ENCODE data around the gene HDC.

The HDC gene

DNA sequence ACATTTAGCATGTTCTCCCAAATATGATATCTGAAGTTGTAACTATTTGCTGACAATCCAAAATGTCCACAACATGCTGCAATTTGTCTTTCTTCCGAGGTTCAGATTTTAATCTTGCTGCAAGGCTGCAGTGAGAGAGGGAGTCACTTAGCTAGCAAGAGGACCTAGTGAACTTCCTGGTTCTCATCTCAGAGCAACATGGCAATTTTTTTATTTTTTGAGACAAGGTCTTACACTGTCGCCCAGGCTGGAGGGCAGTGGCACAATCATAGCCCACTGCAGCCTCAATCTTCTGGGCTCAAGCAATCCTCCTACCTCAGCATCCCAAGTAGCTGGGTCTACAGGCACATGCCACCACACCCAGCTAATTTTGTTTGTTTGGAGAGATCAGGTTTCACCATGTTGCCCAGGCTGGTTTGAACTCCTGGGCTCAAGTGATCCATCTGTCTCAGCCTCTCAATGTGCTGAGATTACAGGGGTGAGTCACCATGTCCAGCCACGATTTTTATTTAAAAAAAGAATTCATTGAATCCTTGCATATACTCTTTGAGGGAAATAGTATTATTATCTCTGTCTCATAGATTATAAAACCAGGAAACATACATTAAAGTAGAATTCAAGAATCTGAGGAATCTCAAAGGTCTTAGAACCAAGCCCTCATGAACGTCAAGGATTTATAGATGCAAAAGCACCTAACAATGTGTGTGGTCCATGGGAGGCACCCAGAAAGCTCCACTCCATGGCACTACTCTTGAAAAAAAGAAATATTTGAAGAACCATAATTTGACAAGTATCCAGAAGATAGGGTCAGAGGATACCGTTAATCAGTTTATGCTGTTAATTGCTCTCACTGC, 9.1 kb downstream of the HDC start:
- DNase-seq: no peak

DNA sequence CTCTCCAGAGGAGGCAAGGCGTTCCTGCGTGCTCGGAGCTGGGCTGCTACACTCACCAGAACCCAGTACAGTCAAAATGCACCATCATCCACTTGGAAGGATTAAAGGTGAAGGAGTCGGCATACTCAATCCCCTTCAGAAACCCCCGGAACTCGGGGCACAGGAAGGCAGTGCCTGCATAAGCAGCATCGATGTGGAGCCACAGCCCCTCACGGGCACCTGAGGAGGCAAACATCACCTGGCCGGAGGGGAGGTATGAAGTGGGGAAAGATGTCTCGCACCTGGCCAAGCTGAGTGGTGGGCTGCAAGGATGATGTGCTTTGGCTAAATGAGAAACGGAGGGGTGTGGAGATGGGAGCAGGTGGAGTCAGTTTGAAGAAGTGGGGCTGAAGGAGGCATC, 13.0 kb downstream of the HDC start:
- no peak for DNase-seq

DNA sequence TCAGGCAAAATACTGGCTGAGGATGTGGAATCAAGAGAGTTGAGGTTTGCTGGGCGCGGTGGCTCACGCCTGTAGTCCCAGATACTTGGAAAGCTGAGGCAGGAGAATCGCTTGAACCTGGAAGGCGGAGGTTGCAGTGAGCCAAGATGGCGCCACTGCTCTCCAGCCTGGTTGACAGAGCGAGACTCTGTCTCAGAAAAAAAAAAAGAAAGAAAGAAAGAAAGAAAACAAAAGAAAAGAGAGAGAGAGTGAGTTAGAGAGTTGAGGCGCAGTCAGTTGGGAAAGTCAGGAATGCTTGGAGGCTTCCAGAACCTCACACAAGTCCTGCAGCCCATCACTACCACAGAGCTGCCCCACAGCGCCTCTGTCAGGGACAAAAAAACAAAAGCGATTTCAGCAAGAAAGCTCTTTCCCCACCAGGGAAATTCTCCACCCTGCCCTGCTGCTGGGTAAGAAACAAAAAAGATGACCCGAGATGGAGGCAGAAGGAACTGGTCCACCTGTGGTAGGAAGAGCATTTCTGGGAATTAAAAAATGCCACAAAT, 13.8 kb downstream of the HDC start:
- no peak for DNase-seq

DNA sequence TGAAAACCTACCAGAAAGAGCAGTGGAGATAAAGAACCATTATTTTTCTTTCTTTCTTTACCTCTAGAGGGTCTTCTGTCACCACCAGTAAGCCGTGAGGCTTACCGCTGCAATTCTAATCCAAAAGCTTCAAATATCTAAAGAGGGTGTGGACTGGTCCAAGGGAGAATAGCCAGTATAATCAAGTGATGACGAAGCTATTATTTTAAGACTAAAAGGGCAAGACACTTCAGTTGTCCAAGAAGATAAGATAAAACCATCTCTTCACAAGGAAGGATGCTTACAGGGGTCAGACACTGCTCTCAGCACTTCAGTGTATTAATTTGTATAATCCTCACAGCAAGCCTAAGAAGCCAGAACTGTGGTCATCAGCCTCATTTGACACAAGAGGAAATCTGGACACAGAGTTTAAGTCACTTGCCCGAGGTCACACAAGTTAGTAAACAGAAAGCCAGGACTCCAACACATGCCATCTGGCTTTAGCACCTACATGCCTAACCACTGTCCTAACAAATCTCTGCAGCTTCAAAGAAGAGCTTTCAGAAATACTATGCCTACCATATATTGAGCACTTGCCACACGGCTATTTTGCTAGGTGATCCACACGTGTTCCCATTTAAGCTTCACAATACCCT, 14.6 kb downstream of the HDC start:
- no peak for DNase-seq

DNA sequence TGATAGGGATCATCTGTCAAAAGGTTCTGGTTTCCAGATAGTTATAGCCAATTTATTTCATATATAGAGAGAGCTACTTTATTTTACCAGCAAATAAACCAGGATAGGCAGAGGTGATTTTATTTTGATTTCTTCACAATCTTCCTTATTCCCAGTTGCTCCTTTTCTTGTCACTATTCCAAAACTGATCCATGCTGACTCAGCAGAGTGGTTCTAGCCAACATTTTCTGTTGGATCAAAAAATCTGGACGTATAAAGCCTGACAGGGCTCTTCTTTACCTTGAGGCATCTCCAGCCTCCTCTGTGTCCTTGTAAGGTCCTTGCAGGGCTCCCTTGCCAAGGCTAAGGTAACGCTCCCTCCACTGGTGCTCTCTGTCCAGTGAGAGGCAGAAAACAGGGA, 15.8 kb downstream of the HDC start:
- DNase-seq: no peak

GRCh38 chr15:50248994-50249582, 16.4 kb downstream of the HDC start:
- no peak for DNase-seq

DNA sequence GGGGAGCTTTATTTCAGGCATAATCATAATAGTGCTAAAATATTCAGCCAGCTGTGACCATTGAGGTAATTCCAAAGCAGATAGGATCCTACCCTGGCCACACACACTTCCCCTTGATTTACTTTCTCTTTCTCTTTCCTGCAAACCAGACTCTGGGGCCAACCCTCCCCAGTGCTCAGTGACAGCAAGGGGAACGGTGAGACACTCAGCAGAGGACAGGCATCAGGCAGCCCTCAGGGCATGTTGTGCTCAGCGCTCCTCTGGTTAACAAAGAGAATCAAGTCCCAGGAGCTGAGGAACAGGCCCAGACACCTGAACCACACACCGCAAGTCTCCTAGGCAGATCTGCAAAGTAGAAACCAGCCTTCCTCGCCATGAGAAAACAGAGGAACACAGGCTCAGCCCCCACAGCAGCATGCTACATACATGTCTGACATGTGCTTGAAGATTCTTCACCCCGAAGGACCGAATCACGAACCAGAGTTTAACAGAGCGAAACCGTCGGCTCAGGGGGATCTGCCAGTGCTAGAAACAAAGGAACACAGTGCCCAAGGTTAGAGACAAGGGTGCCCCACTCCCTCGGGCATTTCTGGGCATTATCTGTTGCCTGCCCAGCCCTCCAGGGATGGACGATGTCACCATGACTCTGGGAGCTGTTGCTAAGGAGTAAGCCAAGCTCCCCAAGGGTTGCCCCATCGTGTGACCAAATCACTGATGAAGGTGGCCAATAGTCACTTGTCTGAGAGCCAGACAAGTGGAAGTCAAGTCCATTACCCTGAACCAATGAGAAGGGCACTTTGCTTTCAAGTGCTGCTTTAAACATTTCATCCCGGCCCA, 17.5 kb downstream of the HDC start:
- no peak for DNase-seq

- DNase-seq: no peak
These were observed 18.9 kb downstream of the HDC start for GRCh38 chr15:50246631-50247030.

GRCh38 chr15:50244959-50245624, 20.4 kb downstream of the HDC start:
- no peak for DNase-seq

DNA sequence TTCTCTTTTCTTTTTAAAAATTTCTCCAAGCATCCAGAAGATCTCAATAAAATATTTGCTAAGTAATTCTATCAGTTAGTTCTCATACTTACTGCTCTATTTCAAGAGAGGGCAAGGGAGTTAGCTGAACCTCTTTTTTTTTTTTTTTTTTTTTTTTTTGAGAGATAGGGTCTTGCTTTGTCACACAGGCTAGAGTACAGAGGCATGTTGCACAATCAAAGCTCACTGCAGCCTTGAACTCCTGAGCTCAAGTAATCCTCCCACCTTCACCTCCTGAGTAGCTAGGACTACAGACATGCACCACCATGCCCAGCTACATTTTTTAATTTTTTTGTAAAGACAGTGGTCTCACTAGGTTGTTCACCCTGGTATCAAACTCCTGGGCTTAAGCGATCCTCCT, 21.4 kb downstream of the HDC start:
- no peak for DNase-seq

- no peak for DNase-seq
These were observed 23.7 kb downstream of the HDC start for GRCh38 chr15:50241684-50242450.

DNA sequence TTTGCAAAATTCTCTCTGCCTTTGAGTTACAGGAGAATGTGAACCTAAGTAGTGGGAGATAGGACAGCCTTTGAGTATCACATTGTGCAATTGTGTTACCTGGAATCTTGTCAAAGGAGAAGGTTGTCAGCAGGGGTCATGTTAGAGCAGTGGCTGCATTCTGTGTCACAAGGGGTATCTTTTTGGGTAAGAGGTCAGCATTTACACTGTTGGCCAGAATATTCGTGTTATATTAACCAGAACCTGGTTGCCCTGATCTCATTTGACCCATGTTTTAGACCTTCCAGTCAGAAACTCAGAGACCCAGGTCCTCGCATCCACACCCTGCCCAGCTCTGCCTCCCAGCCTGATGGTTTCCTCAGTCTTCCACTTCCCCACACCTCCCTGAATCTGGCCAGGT, 27.3 kb downstream of the HDC start:
- DNase-seq: no peak

DNA sequence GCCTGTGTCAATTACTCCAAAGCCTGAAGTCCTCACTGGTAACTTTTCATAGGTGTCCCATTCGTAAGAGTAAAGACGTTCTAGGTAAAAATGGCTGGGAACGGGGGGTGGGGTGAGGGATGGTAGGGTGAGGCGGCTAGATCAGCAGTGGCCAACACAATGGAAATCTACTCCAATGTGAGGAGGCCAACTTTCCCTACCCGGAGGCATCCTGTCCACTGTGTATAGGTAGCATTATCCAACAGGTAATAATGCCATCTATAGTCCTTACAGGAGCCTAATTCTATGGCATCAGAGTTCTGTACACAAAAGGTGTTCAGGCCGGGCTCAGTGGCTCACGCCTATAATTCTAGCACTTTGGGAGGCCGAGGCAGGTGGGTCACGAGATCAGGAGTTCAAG, 29.1 kb downstream of the HDC start:
- DNase-seq: no peak

- DNase-seq: no peak
These were observed 29.7 kb downstream of the HDC start for GRCh38 chr15:50235794-50236193.

GRCh38 chr15:50234764-50235163, 30.8 kb downstream of the HDC start:
- DNase-seq: no peak

GRCh38 chr15:50233192-50233736, 32.3 kb downstream of the HDC start:
- DNase-seq: no peak

- DNase-seq: no peak
These were observed 32.7 kb downstream of the HDC start for GRCh38 chr15:50232791-50233190.

DNA sequence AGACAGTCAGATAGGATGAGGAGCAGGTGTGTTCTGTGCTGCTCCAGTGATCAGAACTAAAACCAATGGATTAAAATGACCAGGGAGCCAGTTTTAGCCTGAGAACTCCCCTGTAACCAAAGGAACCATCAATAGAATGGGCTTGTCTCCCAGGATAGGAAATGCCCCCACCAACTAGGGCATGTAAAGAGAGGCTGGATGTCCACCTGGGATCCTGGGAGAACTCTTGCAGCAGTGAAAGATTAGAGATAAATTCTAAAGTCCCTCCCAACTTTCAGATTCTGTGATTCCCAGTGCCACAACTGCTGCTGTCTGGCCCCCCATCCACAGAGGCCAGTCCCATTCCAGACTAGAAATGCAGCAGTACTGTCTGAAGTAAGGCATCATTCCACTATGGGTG, 33.8 kb downstream of the HDC start:
- DNase-seq: no peak

GRCh38 chr15:50229336-50229735, 36.2 kb downstream of the HDC start:
- no peak for DNase-seq

- no peak for DNase-seq
These were observed 36.7 kb downstream of the HDC start for GRCh38 chr15:50228866-50229265.
